RWPE2 (cell line): Measurements from ENCODE around the gene BRME1.
A peak's percentile ranks its signal among the peaks of the same experiment; 100 is the strongest.

Experiments used
- ATAC-seq: fragments of 200-7000 bp; cut with Tn5 transposase; 3 replicates; pipeline ENCODE4 v1.9.1; 2021; ENCODE audit warnings: low read depth
- DNase-seq: peaks from one replicate; pipeline ENCODE4 v3.0.0-alpha.2; 2020; ENCODE audit warnings: low spot score
- H3K27ac ChIP-seq: fragments of 450-650 bp; 2 replicates; pipeline ENCODE4 v1.5.1; 2017; ENCODE audit warnings: mild to moderate bottlenecking; ENCODE audit not compliant: poor library complexity, severe bottlenecking
- H3K27me3 ChIP-seq: fragments of 250-450 bp; sonication (Bioruptor Pico); 2 replicates; pipeline ENCODE4 v1.5.1; 2021; ENCODE audit warnings: mild to moderate bottlenecking, moderate library complexity; ENCODE audit not compliant: insufficient read depth, poor library complexity, severe bottlenecking
- H3K36me3 ChIP-seq: fragments of 250-450 bp; sonication (Bioruptor Pico); 2 replicates; pipeline ENCODE4 v1.5.1; 2020; ENCODE audit warnings: low read depth, mild to moderate bottlenecking, moderate library complexity
- H3K4me1 ChIP-seq: fragments of 250-450 bp; sonication (Bioruptor Pico); 2 replicates; pipeline ENCODE4 v1.5.1; 2021; ENCODE audit warnings: mild to moderate bottlenecking, moderate library complexity; ENCODE audit not compliant: insufficient read depth, poor library complexity, severe bottlenecking
- H3K4me3 ChIP-seq: fragments of 250-450 bp; sonication (Bioruptor Pico); 2 replicates; pipeline ENCODE4 v1.5.1; 2021; ENCODE audit warnings: mild to moderate bottlenecking, moderate library complexity; ENCODE audit not compliant: severe bottlenecking
- H3K9me3 ChIP-seq: fragments of 250-450 bp; sonication (Bioruptor Pico); 2 replicates; pipeline ENCODE4 v1.5.1; 2021; ENCODE audit warnings: mild to moderate bottlenecking, moderate library complexity; ENCODE audit not compliant: severe bottlenecking
- CTCF ChIP-seq: fragments of 450-650 bp; IDR thresholded peaks from one replicate; pipeline ENCODE4 v1.5.1; 2017; ENCODE audit warnings: mild to moderate bottlenecking, moderate library complexity; ENCODE audit not compliant: poor library complexity, severe bottlenecking

BRME1 gene

GRCh38 chr19:13834244-13835069 lies 71.5 kb downstream of the BRME1 start:
- DNase-seq (no peak), ATAC-seq (peak; percentile 40)
- Histone ChIP-seq H3K36me3 (peaks cover 68% of the 10 kb centered on the region), H3K27ac (peak overlapping the region; percentile 98), H3K4me1 (peaks cover 29% of the 10 kb centered on the region), H3K27me3 (no peaks in the 10 kb centered on the region), H3K4me3 (no peak overlapping the region), H3K9me3 (no peaks in the 10 kb centered on the region)
- TF ChIP-seq CTCF, result no peak

GRCh38 chr19:13833330-13834243 lies 72.3 kb downstream of the BRME1 start:
- ATAC-seq (peak; percentile 76), DNase-seq (peak; percentile 94)
- Histone ChIP-seq H3K36me3 (peaks cover 59% of the 10 kb centered on the region), H3K4me1 (peaks cover 26% of the 10 kb centered on the region), H3K4me3 (no peak overlapping the region), H3K27me3 (no peaks in the 10 kb centered on the region), H3K27ac (peak overlapping the region; percentile 98), H3K9me3 (no peaks in the 10 kb centered on the region)
- peak; percentile 73 for TF ChIP-seq CTCF
